Esophagus mucosa (tissue), 1 donor: ENCODE measurements around the gene GUCY2F. TPM values are rescaled to one million over a fixed set of nuclear protein-coding genes. Genes with fewer than 3 reads are reported as not detected.

ENCODE experiments used
- ATAC-seq: fragments of 200-7000 bp; cut with Tn5 transposase; one replicate; pipeline ENCODE4 v1.9.1; 2020
- total RNA-seq: library from RNA; stranded (reverse); gene quantifications from one replicate; pipeline ENCODE4 v1.2.4, GENCODE V29; 2023
- donor health status: DM: yes; HTN: yes; CAD: no.

GUCY2F gene
- total RNA-seq: not detected

DNA sequence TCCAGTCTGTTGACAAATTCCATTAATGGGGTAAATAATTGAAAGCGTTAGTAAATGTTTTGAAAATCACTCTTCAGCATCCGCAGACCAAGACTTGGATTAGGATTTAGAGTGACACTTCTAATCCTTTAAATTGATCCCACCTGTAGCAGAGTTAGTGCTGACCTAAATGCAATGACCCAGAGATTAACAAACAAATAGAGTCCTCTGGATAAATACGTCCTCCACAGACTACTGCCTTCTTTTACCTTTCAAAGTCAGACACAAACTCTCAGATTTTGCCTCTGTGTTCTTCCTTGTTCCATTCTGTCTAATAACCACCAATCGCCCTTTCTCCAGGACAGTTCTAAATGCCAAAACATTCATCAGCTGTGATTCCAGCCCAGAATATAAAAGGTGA is at the start of gene GUCY2F:
GUCY2F (minus strand) TSS at position 101 of the 400 bp plus-strand sequence. CDS start 6,150 bp downstream, outside the sequence.
- no peak for ATAC-seq

- no peak for ATAC-seq
These were observed 37.1 kb upstream of the GUCY2F start for GRCh38 chrX:109519001-109519400.

DNA sequence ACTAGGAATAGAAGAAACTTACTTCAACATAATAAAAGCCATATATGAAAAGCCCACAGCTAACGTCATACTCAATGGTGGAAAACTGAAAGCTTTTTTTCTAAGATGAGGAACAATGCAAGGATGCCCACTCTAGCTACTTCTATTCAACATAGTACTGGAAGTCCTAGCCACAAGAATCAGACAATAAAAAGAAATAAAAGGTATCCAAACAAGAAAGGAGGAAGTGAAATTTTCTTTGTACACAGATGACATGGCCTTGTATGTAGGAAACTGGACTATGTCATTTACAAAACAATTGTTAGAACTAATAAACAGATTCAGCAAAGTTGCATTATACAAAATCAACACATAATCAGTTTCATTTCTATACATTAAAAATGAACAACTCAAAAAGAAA is 29.2 kb upstream of the GUCY2F start:
- no peak for ATAC-seq

DNA sequence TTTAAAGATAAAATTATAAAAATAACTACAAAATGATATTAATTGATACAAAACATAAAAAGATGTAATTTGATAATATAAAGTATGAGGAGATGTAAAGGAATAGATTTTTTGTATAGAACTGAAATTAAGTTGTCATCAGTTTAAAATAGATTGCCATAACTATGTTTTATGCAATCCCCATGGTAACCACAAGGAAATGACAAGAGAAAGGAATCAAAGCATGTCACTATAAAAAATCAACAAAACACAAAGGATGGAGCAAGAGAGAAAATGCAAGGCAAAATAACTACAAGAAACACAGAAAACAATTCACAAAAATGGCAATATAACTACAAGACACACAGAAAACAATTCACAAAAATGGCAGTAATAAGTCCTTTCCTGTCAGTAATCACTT is 27.0 kb upstream of the GUCY2F start:
- no peak for ATAC-seq

DNA sequence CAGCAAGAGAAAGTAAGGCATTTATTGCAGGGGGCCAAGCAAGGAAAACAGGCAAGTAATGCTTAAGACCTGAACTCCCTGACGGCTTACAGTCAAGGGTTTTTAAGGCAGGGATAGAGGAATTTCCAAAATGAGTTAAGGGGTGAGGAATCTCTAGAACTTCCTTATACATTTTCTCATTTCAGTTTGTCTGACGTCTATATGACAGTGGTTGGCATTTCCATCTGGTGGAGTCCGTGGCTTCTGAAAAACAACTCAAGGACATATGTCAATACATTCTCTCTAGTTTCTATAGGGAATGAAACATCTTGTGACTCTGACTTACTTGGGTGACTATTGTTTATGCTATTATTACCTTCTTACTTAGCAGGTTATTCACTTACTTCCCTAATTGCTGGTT is 19.3 kb upstream of the GUCY2F start:
- no peak for ATAC-seq

- ATAC-seq: no peak
These were observed 16.5 kb upstream of the GUCY2F start for GRCh38 chrX:109498434-109498833.

- no peak for ATAC-seq
These were observed 7.3 kb upstream of the GUCY2F start for GRCh38 chrX:109489174-109489573.

- no peak for ATAC-seq
These were observed 5.8 kb upstream of the GUCY2F start for GRCh38 chrX:109487640-109488039.

DNA sequence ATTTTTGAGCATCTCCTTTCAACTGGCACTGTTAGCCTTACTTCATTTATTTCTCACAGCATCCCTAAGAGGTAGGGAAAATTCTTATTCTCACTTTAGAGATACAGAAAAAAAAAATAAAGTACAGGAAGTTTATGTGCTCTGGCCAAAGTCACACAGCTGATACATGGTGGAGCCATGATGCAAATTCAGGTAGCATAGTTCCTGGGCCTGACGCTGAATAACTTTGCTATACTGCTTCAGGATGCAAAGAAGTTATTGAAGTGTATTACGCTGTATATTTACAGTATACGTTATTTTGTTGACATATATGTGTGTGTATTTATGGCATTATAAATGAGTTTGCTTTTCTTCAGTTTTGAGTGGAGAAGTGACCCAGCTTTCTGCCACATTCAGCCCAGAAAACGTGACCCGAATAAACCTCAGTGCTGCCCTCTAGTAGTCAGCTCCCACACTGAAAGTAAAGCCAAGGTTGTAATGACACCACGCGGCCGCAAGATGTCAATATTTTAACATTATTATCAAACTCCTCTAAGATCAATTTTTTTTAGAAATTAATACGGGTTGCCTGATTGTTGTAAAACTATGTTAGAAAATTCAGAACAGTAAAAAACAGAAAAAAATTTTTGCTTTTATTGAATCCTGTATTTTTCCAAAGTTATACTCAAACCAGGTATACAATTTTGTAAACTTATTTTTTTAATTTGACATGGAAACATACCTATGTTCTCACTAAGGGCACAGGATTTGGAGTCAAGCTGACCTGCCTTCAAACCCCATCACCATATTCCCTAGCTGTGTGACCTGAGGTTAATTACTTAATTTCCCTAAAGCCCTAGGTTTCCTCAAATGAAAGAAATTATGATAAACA is 3.8 kb upstream of the GUCY2F start:
- peak; percentile 73 for ATAC-seq

DNA sequence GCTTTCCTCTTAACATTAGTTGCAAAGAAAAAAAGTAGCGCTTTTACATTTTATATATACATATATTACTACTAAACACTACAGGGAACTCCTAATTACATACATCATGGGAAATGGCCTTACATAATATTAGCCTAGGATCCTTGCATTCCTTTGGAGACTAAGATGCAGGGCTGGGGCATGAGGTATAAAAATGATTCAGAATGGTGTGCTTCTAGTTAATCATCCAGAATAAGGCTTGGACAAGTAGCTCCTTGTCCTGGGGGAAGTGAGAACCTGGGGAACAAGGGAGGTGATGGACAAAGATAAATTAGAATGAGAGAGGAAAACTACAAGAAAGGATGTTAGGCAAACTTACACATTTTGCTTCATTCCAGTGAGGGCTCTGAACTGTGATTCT is 3.0 kb upstream of the GUCY2F start:
- ATAC-seq: no peak

- ATAC-seq: no peak
These were observed 6.6 kb downstream of the GUCY2F start for GRCh38 chrX:109475174-109475891.

DNA sequence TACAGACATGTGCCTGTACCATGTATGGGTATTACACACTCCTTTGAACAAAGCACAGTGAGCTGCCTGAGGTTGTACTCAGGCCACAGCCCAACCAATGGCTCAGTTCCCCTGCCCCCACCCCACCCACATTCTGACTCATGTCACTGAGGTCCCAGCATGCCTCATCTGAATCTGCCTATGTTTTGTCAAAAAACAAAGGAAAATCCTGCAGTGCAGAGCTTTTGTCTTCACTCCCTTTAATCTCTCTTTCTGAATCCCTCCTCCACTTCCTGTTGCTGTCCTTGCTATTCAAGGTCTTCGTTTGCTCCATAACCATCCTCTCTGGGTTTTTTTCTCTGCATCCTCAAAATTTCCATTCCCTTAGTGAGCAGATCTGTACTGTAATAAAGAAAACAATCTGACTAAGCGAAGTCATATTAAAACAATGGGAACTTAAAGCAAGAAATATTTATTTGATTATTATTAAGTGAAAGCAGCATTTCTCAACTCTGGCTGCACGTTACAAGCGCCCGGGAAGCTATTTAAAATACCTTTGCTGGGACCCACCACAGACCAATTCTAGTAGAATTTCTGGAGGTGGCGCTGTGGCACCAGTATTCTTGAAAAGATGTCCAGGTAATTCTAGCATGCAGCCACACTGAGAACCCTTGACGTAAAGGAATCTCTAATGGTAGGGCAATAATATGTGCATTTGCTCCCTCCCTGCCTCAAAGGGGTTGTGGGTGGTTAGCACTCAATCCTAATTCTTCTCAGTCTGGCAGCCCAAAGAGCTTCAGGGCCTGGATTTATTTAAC is 8.7 kb downstream of the GUCY2F start:
- peak; percentile 93 for ATAC-seq

DNA sequence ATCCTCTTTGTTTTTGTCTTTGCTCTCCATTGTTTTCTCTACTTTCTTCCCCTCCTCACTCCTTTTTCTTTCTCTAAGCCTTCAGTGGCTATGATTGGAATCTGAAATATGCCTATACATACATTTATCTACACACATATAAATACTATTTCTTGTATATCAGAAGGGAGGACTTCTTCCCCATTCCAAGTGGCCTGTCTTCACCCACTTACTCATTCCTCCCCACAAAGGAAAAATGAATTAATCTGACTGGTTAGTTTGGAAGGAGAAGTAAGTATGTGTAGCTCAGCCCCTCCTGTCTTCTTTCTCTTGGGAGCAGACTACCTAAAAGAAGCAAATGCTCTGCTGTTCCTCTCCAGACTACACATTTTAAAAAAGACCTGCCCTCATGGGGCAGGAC is 17.7 kb downstream of the GUCY2F start:
- ATAC-seq: no peak

GRCh38 chrX:109463784-109464183 is 18.1 kb downstream of the GUCY2F start:
- no peak for ATAC-seq

- ATAC-seq: no peak
These were observed 33.5 kb downstream of the GUCY2F start for GRCh38 chrX:109448282-109448938.

DNA sequence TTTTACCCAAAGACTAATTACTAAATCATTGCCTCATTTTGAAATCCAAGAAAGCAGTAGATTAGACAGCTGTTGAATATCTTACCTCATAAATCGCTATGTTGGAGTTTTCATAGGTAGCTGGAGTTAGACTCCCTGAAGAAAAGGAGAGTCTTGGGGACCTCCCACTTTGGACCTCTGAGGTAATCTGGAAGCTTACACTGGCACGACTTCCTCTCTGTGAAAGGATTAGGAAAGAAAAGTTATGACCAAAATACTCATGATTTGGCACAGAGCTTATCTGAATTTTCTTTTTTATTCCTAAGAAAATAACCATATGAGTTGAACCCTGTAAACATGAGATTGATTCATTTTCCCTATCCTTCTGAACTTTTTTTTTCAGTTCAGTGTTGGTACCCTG is 40.6 kb downstream of the GUCY2F start:
- ATAC-seq: no peak

- ATAC-seq: no peak
These were observed 41.4 kb downstream of the GUCY2F start for GRCh38 chrX:109440475-109440874.

DNA sequence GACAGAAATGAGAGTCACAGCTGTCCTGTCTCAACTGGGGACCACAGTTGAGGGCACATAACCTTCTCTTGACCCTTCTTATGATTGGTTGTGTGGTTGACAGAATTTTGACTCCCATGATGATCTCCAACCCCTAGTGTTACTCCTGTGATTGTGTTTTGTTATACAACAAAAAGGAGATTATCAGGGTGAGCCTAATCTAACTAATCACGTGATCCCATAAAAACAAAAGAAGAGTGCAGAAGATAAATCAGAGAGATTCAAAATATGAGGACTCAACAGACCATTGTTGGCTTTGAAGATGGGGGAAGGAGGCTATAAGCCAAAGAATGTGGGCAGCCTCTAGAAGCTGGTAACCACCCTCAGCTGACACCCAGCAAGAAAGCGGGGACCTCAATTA is 72.7 kb downstream of the GUCY2F start:
- no peak for ATAC-seq

- no peak for ATAC-seq
These were observed 78.0 kb downstream of the GUCY2F start for GRCh38 chrX:109403922-109404321.

DNA sequence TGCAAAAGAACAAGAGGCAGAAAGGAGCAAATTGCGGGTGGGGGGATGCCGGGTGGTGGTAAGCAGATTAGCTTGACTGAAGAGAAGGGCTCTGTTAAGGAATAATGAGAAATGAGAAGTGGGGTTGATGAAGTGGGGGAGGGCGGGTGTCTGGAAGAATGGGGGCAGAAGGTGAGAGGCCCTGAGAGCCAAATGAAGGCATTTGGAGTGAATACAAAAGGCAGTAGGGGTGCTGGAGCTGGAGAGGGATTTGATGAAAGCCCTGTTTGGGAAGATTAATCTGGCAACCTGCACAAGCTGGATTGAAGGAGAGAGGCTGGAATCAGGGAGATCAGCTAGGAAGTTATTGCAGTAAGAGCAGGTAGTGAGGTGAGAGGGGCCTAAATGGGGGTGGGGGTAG is 82.1 kb downstream of the GUCY2F start:
- ATAC-seq: no peak

- ATAC-seq: no peak
These were observed 83.1 kb downstream of the GUCY2F start for GRCh38 chrX:109398833-109399232.

DNA sequence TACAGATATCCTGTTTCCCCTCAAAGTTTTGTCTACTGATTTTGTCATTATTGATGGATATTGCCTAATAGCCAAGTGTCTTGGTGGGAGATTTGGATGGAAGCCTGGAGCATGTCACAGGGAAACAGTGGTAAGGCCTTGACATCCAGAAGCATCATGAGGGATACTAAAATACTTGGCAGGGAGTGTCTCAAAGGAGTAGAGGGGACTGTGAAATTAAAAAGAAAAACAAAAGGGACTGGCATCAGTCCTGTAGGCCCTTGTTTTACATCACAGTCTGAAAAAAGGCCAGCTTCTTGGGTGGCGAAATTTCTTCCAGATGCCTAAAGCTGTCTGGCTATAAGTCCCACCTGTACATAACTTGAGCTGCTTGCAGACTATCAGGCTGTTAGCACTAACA is 83.8 kb downstream of the GUCY2F start:
- ATAC-seq: no peak

DNA sequence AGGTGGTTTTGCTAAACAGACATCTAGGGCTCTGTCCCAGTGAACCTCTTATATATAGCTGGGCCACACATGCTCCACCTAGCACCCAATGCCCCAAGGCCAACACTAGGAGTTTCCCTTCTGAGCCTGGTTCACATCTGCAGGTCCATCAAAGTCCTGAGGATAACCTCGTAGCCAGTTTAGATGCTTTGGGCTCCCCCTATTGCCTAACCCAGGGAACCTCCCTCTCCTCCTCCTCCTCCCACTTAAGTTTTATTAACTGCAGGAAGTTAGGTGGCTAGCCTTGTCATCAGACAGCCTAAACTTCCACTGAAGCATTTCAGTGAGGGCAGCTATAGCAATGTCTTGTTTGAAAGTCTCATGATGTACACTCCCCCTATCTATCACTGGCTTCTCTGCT is 88.0 kb downstream of the GUCY2F start:
- no peak for ATAC-seq
